WTC11 (cell line): ENCODE measurements around the gene PSME2. TPM values are rescaled to one million over a fixed set of nuclear protein-coding genes. Genes with fewer than 3 reads are reported as not detected.

ENCODE experiments used
- ATAC-seq: fragments of 200-7000 bp; cut with Tn5 transposase; 2 replicates; pipeline ENCODE4 v1.10.0; 2021; ENCODE audit warnings: mild to moderate bottlenecking, moderate library complexity
- CTCF ChIA-PET: fragments of 300-600 bp; sonication (Branson Sonifier 250); formaldehyde crosslinking; loops from one replicate; lab custom pipeline; 2021; ENCODE audit warnings: antibody characterized with exemption; lab: Charles Lee
- POLR2A ChIA-PET: fragments of 350-600 bp; sonication (Branson Sonifier 250); formaldehyde crosslinking; loops from one replicate; lab custom pipeline; 2021; ENCODE audit warnings: antibody characterized with exemption; lab: Charles Lee
- DNase-seq: peaks from one replicate; pipeline ENCODE4 v3.0.0; 2021; ENCODE audit warnings: low spot score
- H3K27ac Mint-ChIP-seq: 2 replicates; pipeline ENCODE4 v1.8.0; 2021; ENCODE audit warnings: mixed read lengths
- H3K27me3 Mint-ChIP-seq: 2 replicates; pipeline ENCODE4 v1.8.0; 2021; ENCODE audit warnings: low read depth, mild to moderate bottlenecking, moderate library complexity, mixed read lengths
- H3K36me3 Mint-ChIP-seq: 2 replicates; pipeline ENCODE4 v1.8.0; 2021; ENCODE audit warnings: mixed read lengths
- H3K4me1 Mint-ChIP-seq: 2 replicates; pipeline ENCODE4 v1.8.0; 2022; ENCODE audit warnings: mixed read lengths
- H3K4me3 Mint-ChIP-seq: 2 replicates; pipeline ENCODE4 v1.8.0; 2021; ENCODE audit warnings: mild to moderate bottlenecking, moderate library complexity, mixed read lengths
- H3K9me3 Mint-ChIP-seq: 2 replicates; pipeline ENCODE4 v1.8.0; 2021; ENCODE audit warnings: mixed read lengths
- ATF1 ChIP-seq: sonication (generic); formaldehyde crosslinking; IDR thresholded peaks from 2 replicates; pipeline ENCODE4 v1.8.1; 2023; ENCODE audit warnings: mild to moderate bottlenecking, moderate library complexity, missing genetic modification reagents
- CBFB ChIP-seq: sonication (generic); formaldehyde crosslinking; IDR thresholded peaks from 2 replicates; pipeline ENCODE4 v1.8.1; 2022; ENCODE audit warnings: mild to moderate bottlenecking, low read depth, missing genetic modification reagents
- CREM ChIP-seq: sonication (generic); formaldehyde crosslinking; IDR thresholded peaks from 2 replicates; pipeline ENCODE4 v1.8.1; 2022; ENCODE audit warnings: mild to moderate bottlenecking, missing genetic modification reagents, moderate library complexity
- E2F4 ChIP-seq: sonication (generic); formaldehyde crosslinking; IDR thresholded peaks from 2 replicates; pipeline ENCODE4 v1.8.1; 2022; ENCODE audit warnings: low read depth, mild to moderate bottlenecking, moderate library complexity, missing genetic modification reagents, borderline replicate concordance
- ELF4 ChIP-seq: sonication (generic); formaldehyde crosslinking; IDR thresholded peaks from 2 replicates; pipeline ENCODE4 v1.8.1; 2022; ENCODE audit warnings: low read depth, mild to moderate bottlenecking, moderate library complexity, missing genetic modification reagents
- ERG ChIP-seq: fragments of 250-450 bp; sonication (Bioruptor Pico); IDR thresholded peaks from 2 replicates; pipeline ENCODE4 v1.8.0; 2021; ENCODE audit warnings: mild to moderate bottlenecking
- ESRRA ChIP-seq: sonication (generic); formaldehyde crosslinking; IDR thresholded peaks from 2 replicates; pipeline ENCODE4 v1.8.1; 2022; ENCODE audit warnings: mild to moderate bottlenecking, missing genetic modification reagents, borderline replicate concordance
- ETV6 ChIP-seq: sonication (generic); formaldehyde crosslinking; IDR thresholded peaks from 2 replicates; pipeline ENCODE4 v1.8.1; 2022; ENCODE audit warnings: mild to moderate bottlenecking, missing genetic modification reagents
- FOXK1 ChIP-seq: sonication (generic); formaldehyde crosslinking; IDR thresholded peaks from 2 replicates; pipeline ENCODE4 v1.8.0; 2022; ENCODE audit warnings: mild to moderate bottlenecking, moderate library complexity, missing genetic modification reagents
- FOXP1 ChIP-seq: sonication (generic); formaldehyde crosslinking; IDR thresholded peaks from 2 replicates; pipeline ENCODE4 v1.8.0; 2022; ENCODE audit warnings: missing genetic modification reagents, mild to moderate bottlenecking, moderate library complexity, borderline replicate concordance
- GABPB1 ChIP-seq: sonication (generic); formaldehyde crosslinking; IDR thresholded peaks from 2 replicates; pipeline ENCODE4 v1.8.1; 2023; ENCODE audit warnings: mild to moderate bottlenecking, missing genetic modification reagents
- GRHL2 ChIP-seq: fragments of 250-450 bp; sonication (Bioruptor Pico); IDR thresholded peaks from 2 replicates; pipeline ENCODE4 v1.8.0; 2022; ENCODE audit warnings: mild to moderate bottlenecking, moderate library complexity; ENCODE audit not compliant: insufficient replicate concordance, severe bottlenecking
- KAT7 ChIP-seq: sonication (generic); formaldehyde crosslinking; IDR thresholded peaks from 2 replicates; pipeline ENCODE4 v1.8.1; 2023; ENCODE audit warnings: missing genetic modification reagents, mild to moderate bottlenecking, borderline replicate concordance
- NR1H2 ChIP-seq: sonication (generic); formaldehyde crosslinking; IDR thresholded peaks from 2 replicates; pipeline ENCODE4 v1.9.0; 2021; ENCODE audit warnings: mild to moderate bottlenecking, moderate library complexity, missing genetic modification reagents
- NR3C1 ChIP-seq: sonication (generic); formaldehyde crosslinking; conservative IDR thresholded peaks from 2 replicates; pipeline ENCODE4 v1.8.1; 2023; ENCODE audit warnings: low read depth, mild to moderate bottlenecking, missing genetic modification reagents
- RELA ChIP-seq: sonication (generic); formaldehyde crosslinking; IDR thresholded peaks from 2 replicates; pipeline ENCODE4 v1.8.1; 2022; ENCODE audit warnings: missing genetic modification reagents, mild to moderate bottlenecking, borderline replicate concordance
- TEAD4 ChIP-seq: sonication (generic); formaldehyde crosslinking; IDR thresholded peaks from 2 replicates; pipeline ENCODE4 v1.8.0; 2022; ENCODE audit warnings: mild to moderate bottlenecking, missing genetic modification reagents
- TP53 ChIP-seq: sonication (generic); formaldehyde crosslinking; IDR thresholded peaks from 2 replicates; pipeline ENCODE4 v1.8.1; 2023; ENCODE audit warnings: mild to moderate bottlenecking, missing genetic modification reagents
- ZBTB21 ChIP-seq: sonication (generic); formaldehyde crosslinking; IDR thresholded peaks from 2 replicates; pipeline ENCODE4 v1.8.1; 2023; ENCODE audit warnings: mild to moderate bottlenecking, missing genetic modification reagents, borderline replicate concordance
- ZNF138 ChIP-seq: sonication (generic); formaldehyde crosslinking; conservative IDR thresholded peaks from 2 replicates; pipeline ENCODE4 v1.8.1; 2022; ENCODE audit warnings: mild to moderate bottlenecking, moderate library complexity, missing genetic modification reagents
- total RNA-seq: library from RNA; stranded (reverse); gene quantifications from 3 replicates; pipeline ENCODE4 v1.2.3, GENCODE V29; 2021
- TF ChIP-seq, protein P1 (sequence below): sonication (generic); formaldehyde crosslinking; IDR thresholded peaks from 2 replicates; pipeline ENCODE4 v1.8.1; 2023; ENCODE audit warnings: mild to moderate bottlenecking, missing genetic modification reagents, moderate library complexity
- TF ChIP-seq, protein P2 (sequence below): sonication (generic); formaldehyde crosslinking; IDR thresholded peaks from 2 replicates; pipeline ENCODE4 v1.8.1; 2022; ENCODE audit warnings: mild to moderate bottlenecking, missing genetic modification reagents, moderate library complexity, borderline replicate concordance
- TF ChIP-seq, protein P3 (sequence below): fragments of 250-450 bp; sonication (Bioruptor Pico); IDR thresholded peaks from 2 replicates; pipeline ENCODE4 v1.9.0; 2021; ENCODE audit warnings: mild to moderate bottlenecking

Gene PSME2
- total RNA-seq, 1 experiment from 2014 or later = 103 TPM

GRCh38 chr14:24189059-24189375, 42.6 kb upstream of the PSME2 start:
- POLR2A ChIA-PET = interaction anchor here (0.9 to 1.7 kb wide), 6 partner anchors 20 to 74 kb away, joined by 4 to 11 read pairs (median 7); partner anchors contain the start of genes CHMP4A, DCAF11, IRF9 and MDP1
- H3K27ac Mint-ChIP-seq = no peak overlapping the region; the same call in 1 of the 2 replicates

GRCh38 chr14:24188251-24189058, 42.0 kb upstream of the PSME2 start, which contains the start of gene IPO4:
TSS of gene IPO4 (minus strand) at chr14:24188816. CDS start at chr14:24188787, 29 bp downstream.
- ATAC-seq = peak; percentile 88
- no peaks in the 10 kb centered on the region for H3K9me3 Mint-ChIP-seq
- CTCF ChIA-PET = interaction anchor here (0.5 to 3.3 kb wide), 12 partner anchors 17 to 243 kb away, joined by 3 to 24 read pairs (median 4); partner anchors contain the start of genes CHMP4A, DCAF11, IRF9 and MDP1
- H3K27ac Mint-ChIP-seq = peak within 1 kb of the TSS; percentile 76; the same call in 1 of the 2 replicates
- POLR2A ChIA-PET = interaction anchor here (0.6 to 1.7 kb wide), 7 partner anchors 20 to 668 kb away, joined by 3 to 11 read pairs (median 7); partner anchors contain the start of genes CHMP4A, DCAF11, IRF9 and MDP1
- no peaks in the 10 kb centered on the region for H3K27me3 Mint-ChIP-seq
- peaks cover 33% of the 10 kb centered on the region for H3K36me3 Mint-ChIP-seq
- H3K4me3 Mint-ChIP-seq = peak within 1 kb of the TSS; percentile 89
- DNase-seq = peak; percentile 97
- H3K4me1 Mint-ChIP-seq = peaks cover 16% of the 10 kb centered on the region
- TF ChIP-seq GABPB1 = peak; percentile 97
- peak; percentile 47; the same call in 1 of the 2 replicates for TF ChIP-seq ETV6 (CRISPR knock-in tag)
- no peak for TF ChIP-seq GRHL2
- TF ChIP-seq TEAD4 (CRISPR knock-in tag) = no peak
- TF ChIP-seq, protein P1, sequence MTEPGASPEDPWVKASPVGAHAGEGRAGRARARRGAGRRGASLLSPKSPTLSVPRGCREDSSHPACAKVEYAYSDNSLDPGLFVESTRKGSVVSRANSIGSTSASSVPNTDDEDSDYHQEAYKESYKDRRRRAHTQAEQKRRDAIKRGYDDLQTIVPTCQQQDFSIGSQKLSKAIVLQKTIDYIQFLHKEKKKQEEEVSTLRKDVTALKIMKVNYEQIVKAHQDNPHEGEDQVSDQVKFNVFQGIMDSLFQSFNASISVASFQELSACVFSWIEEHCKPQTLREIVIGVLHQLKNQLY (CRISPR knock-in tag) = no peak
- TF ChIP-seq KAT7 (CRISPR knock-in tag) = 0 out of 2 replicates have a peak, but pooled peaks have one; percentile 59
- no peak for TF ChIP-seq E2F4 (CRISPR knock-in tag)
- 0 out of 2 replicates have a peak, but pooled peaks have one; percentile 39 for TF ChIP-seq ATF1
- TF ChIP-seq NR3C1 (CRISPR knock-in tag) = peak; percentile 87; the same call in 1 of the 2 replicates
- peak; percentile 85 for TF ChIP-seq FOXK1 (CRISPR knock-in tag)
- TF ChIP-seq, protein P2, sequence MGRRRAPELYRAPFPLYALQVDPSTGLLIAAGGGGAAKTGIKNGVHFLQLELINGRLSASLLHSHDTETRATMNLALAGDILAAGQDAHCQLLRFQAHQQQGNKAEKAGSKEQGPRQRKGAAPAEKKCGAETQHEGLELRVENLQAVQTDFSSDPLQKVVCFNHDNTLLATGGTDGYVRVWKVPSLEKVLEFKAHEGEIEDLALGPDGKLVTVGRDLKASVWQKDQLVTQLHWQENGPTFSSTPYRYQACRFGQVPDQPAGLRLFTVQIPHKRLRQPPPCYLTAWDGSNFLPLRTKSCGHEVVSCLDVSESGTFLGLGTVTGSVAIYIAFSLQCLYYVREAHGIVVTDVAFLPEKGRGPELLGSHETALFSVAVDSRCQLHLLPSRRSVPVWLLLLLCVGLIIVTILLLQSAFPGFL (CRISPR knock-in tag) = peak; percentile 88; the same call in 1 of the 2 replicates
- TF ChIP-seq FOXP1 = peak; percentile 74; the same call in 1 of the 2 replicates
- TF ChIP-seq ELF4 (CRISPR knock-in tag) = no peak
- peak; percentile 82 for TF ChIP-seq ZBTB21
- peak; percentile 74; the same call in 1 of the 2 replicates for TF ChIP-seq NR1H2 (CRISPR knock-in tag)
- TF ChIP-seq CREM (CRISPR knock-in tag) = peak; percentile 71
- peak; percentile 84 for TF ChIP-seq TP53 (CRISPR knock-in tag)
- TF ChIP-seq ESRRA (CRISPR knock-in tag) = peak; percentile 90; the same call in 1 of the 2 replicates
- peak; percentile 72; the same call in 1 of the 2 replicates for TF ChIP-seq ZNF138 (CRISPR knock-in tag)
- TF ChIP-seq, protein P3, sequence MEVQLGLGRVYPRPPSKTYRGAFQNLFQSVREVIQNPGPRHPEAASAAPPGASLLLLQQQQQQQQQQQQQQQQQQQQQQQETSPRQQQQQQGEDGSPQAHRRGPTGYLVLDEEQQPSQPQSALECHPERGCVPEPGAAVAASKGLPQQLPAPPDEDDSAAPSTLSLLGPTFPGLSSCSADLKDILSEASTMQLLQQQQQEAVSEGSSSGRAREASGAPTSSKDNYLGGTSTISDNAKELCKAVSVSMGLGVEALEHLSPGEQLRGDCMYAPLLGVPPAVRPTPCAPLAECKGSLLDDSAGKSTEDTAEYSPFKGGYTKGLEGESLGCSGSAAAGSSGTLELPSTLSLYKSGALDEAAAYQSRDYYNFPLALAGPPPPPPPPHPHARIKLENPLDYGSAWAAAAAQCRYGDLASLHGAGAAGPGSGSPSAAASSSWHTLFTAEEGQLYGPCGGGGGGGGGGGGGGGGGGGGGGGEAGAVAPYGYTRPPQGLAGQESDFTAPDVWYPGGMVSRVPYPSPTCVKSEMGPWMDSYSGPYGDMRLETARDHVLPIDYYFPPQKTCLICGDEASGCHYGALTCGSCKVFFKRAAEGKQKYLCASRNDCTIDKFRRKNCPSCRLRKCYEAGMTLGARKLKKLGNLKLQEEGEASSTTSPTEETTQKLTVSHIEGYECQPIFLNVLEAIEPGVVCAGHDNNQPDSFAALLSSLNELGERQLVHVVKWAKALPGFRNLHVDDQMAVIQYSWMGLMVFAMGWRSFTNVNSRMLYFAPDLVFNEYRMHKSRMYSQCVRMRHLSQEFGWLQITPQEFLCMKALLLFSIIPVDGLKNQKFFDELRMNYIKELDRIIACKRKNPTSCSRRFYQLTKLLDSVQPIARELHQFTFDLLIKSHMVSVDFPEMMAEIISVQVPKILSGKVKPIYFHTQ (CRISPR knock-in tag) = no peak
- TF ChIP-seq ERG (CRISPR knock-in tag) = no peak
- 0 out of 2 replicates have a peak, but pooled peaks have one; percentile 55 for TF ChIP-seq RELA (CRISPR knock-in tag)

More at GRCh38 chr14:24189059-24189375, 42.6 kb upstream of the PSME2 start:
- no peak for ATAC-seq
- Mint-ChIP-seq H3K4me1 (peaks cover 16% of the 10 kb centered on the region), H3K4me3 (peak overlapping the region; percentile 89)
- TF ChIP-seq CBFB = no peak
- TF ChIP-seq, all 79 proteins: peak for 0
- Mint-ChIP-seq H3K36me3 (peaks cover 31% of the 10 kb centered on the region), H3K27me3 (no peaks in the 10 kb centered on the region), H3K9me3 (no peaks in the 10 kb centered on the region)
- DNase-seq = no peak
- CTCF ChIA-PET = interaction anchor here (0.9 to 3.3 kb wide), 9 partner anchors 17 to 243 kb away, joined by 3 to 24 read pairs (median 4); partner anchors contain the start of genes CHMP4A, DCAF11, IRF9 and NRL
